Stimulated activated memory B cell treated with anti-CD40 and anti-IgM and Interleukin-4, amounts not matched to agents 10 μg/mL and 1 μg/mL and 100 μg/mL, for 72 hours (primary cell): ENCODE measurements around the gene SESN2.
A peak's percentile ranks its signal among the peaks of the same experiment; 100 is the strongest.

ENCODE experiments used
- ATAC-seq: fragments of 150-1000 bp; cut with Tn5 transposase; 2 replicates; pipeline ENCODE4 v1.10.0; 2021
- H3K27ac Mint-ChIP-seq: one replicate; pipeline ENCODE4 v1.8.0; 2022; ENCODE audit warnings: mild to moderate bottlenecking, mixed read lengths
- H3K27me3 Mint-ChIP-seq: one replicate; pipeline ENCODE4 v1.8.0; 2022; ENCODE audit warnings: mixed read lengths
- H3K36me3 Mint-ChIP-seq: one replicate; pipeline ENCODE4 v1.8.0; 2022; ENCODE audit warnings: mixed read lengths
- H3K4me1 Mint-ChIP-seq: one replicate; pipeline ENCODE4 v1.8.0; 2022; ENCODE audit warnings: mixed read lengths
- H3K4me3 Mint-ChIP-seq: one replicate; pipeline ENCODE4 v1.8.0; 2022; ENCODE audit warnings: mild to moderate bottlenecking, moderate library complexity, mixed read lengths
- H3K9me3 Mint-ChIP-seq: one replicate; pipeline ENCODE4 v1.8.0; 2022; ENCODE audit warnings: mixed read lengths

Gene SESN2

DNA sequence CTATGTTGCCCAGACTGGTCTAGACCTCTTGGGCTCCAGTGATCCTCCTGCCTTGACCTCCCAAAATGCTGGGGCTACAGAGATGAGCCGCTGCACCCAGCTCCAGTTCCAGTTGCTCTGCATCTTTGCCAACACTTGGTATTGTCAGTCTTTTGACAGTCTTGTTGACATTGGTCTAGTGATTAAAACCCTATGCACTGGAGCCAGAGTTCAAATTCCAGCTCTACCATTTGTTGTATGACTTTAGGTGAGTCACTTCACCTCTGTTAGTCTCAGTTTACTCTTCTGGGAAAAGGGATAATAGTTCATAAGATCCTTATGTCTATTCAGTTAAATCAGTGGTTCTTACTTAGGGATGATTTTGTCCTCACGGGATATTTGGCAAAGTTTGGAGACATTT is 36.6 kb downstream of the SESN2 start:
- Mint-ChIP-seq H3K4me3 (no peak overlapping the region), H3K4me1 (no peaks in the 10 kb centered on the region), H3K9me3 (no peaks in the 10 kb centered on the region), H3K27me3 (peaks cover 16% of the 10 kb centered on the region), H3K36me3 (no peaks in the 10 kb centered on the region), H3K27ac (no peak overlapping the region)
- no peak for ATAC-seq

- H3K27ac Mint-ChIP-seq = no peak overlapping the region
- H3K9me3 Mint-ChIP-seq = no peaks in the 10 kb centered on the region
- no peak for ATAC-seq
- no peaks in the 10 kb centered on the region for H3K4me1 Mint-ChIP-seq
- H3K4me3 Mint-ChIP-seq = no peak overlapping the region
- no peaks in the 10 kb centered on the region for H3K36me3 Mint-ChIP-seq
- H3K27me3 Mint-ChIP-seq = peaks cover 16% of the 10 kb centered on the region
Observed at GRCh38 chr1:28296401-28297261, 37.3 kb downstream of the SESN2 start.

DNA sequence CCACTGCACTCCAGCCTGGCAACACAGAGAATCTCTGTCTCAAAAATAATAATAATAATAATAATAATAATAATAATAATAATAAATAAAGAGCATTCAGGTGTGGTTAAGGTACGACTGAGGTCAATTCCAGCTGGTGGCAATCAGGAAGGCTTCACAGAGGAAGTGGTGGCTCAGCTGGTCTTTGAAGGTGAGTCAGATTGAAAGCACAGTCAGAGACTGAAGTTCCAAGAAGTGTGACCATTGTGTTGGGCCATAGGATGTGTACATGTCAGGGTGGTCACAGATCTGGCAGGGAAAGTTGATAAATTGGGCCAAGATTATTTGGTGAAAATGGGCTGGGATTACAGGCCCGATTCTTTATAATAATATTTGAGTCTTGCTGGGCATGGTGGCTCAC is 38.5 kb downstream of the SESN2 start:
- ATAC-seq = no peak
- Mint-ChIP-seq H3K4me1 (no peaks in the 10 kb centered on the region), H3K36me3 (no peaks in the 10 kb centered on the region), H3K27ac (no peak overlapping the region), H3K9me3 (no peaks in the 10 kb centered on the region), H3K27me3 (peaks cover 16% of the 10 kb centered on the region), H3K4me3 (no peak overlapping the region)

DNA sequence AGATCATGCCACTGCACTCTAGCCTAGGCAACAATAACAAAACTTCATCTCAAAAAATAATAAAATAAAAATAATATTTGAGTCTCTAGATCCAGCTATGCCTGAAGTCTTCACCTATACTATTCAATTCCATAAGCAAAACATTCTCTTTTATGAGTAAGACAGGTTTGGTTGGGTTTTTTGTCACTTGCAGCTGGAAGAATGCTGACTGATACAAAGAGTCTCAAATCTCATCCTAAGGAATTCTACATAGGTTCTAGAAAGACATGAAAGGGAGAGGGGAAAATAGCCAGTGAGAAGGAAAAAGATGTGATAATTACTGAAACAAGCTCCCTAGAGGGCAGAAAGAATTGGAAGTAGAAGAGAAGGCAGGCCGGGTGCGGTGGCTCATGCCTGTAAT is 39.1 kb downstream of the SESN2 start:
- Mint-ChIP-seq H3K9me3 (no peaks in the 10 kb centered on the region), H3K4me1 (no peaks in the 10 kb centered on the region), H3K27me3 (peaks cover 16% of the 10 kb centered on the region), H3K27ac (no peak overlapping the region), H3K36me3 (no peaks in the 10 kb centered on the region), H3K4me3 (no peak overlapping the region)
- ATAC-seq = no peak

- no peaks in the 10 kb centered on the region for H3K4me1 Mint-ChIP-seq
- H3K4me3 Mint-ChIP-seq = no peak overlapping the region
- H3K9me3 Mint-ChIP-seq = no peaks in the 10 kb centered on the region
- no peak for ATAC-seq
- H3K27me3 Mint-ChIP-seq = peaks cover 7% of the 10 kb centered on the region
- H3K36me3 Mint-ChIP-seq = no peaks in the 10 kb centered on the region
- H3K27ac Mint-ChIP-seq = no peak overlapping the region
Observed at GRCh38 chr1:28301368-28302174, 42.3 kb downstream of the SESN2 start.

DNA sequence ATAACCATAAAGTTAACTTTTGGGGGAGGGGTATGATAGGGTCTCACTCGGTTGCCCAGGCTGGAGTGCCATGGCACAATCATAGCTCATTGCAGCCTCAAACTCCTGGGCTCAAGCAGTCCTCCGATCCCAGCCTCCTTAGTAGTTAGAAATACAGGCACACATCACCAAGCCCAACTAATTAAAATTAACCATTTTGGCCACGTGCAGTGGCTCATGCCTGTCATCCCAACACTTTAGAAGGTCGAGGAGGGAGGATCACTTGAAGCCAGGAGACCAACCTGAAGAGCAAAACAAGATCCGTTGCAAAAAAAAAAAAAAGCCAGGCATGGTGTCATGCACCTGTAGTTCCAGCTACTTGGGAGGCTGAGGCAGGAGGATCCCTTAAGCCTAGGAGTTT is 42.9 kb downstream of the SESN2 start:
- Mint-ChIP-seq H3K4me3 (no peak overlapping the region), H3K4me1 (no peaks in the 10 kb centered on the region), H3K27me3 (peaks cover under 1% of the 10 kb centered on the region), H3K9me3 (no peaks in the 10 kb centered on the region), H3K36me3 (no peaks in the 10 kb centered on the region), H3K27ac (no peak overlapping the region)
- ATAC-seq = no peak

DNA sequence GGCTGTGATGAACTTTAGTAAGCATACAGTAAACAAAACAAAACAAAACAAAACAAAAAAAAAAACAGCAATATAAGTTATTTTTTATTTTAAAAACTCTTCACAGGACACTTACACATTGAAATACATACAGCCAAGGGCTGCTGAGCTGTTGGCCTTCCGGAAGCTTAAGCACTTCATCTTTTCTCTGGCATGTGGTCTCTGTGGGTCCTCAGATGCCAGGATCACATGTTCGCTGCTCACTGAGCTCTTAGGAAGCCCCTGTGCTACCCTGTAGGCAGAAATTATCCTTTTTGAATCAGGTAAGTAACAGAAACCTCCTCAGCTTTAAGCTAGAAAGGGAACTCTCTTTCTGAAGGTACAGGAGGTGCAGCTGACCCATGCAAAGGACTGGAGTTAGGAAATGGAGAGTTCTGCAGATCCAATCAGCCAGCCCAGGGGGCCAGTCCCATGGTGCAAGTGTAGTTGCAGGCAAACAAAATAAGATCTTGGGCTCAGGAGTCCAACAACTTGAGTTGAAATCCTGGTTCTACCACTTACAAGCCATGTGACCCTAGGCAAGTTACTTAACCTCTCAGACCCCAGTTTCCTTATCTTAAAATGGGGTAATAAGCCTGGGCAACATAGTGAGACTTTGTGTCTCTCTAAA is 47.1 kb downstream of the SESN2 start:
- ATAC-seq = no peak
- H3K27ac Mint-ChIP-seq = no peak overlapping the region
- H3K9me3 Mint-ChIP-seq = no peaks in the 10 kb centered on the region
- H3K4me3 Mint-ChIP-seq = no peak overlapping the region
- no peaks in the 10 kb centered on the region for H3K36me3 Mint-ChIP-seq
- no peaks in the 10 kb centered on the region for H3K4me1 Mint-ChIP-seq
- no peaks in the 10 kb centered on the region for H3K27me3 Mint-ChIP-seq

- Mint-ChIP-seq H3K27ac (no peak overlapping the region), H3K4me3 (no peak overlapping the region), H3K9me3 (no peaks in the 10 kb centered on the region), H3K36me3 (no peaks in the 10 kb centered on the region), H3K4me1 (no peaks in the 10 kb centered on the region), H3K27me3 (no peaks in the 10 kb centered on the region)
- ATAC-seq = no peak
Observed at GRCh38 chr1:28308750-28309149, 49.4 kb downstream of the SESN2 start.

DNA sequence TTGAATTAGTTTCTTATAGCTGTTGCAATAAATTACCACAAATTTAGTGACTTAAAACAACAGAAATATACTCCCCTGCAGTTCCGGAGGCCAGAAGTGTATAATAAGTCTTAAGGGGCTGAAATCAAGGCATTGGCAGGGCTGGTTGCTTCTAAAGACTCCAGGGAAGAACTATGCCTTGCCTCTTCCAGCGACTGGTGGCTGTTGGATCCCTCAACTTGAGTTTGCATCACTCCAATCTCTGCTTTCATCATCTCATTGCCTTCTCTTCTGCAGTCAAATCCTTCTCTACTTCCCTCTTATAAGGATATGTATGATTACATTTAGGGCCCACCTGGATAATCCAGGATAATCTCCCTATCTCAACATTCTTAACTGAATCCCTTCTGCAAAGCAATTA is 50.4 kb downstream of the SESN2 start:
- Mint-ChIP-seq H3K4me1 (no peaks in the 10 kb centered on the region), H3K4me3 (no peak overlapping the region), H3K27me3 (no peaks in the 10 kb centered on the region), H3K9me3 (no peaks in the 10 kb centered on the region), H3K27ac (no peak overlapping the region), H3K36me3 (no peaks in the 10 kb centered on the region)
- ATAC-seq = no peak

DNA sequence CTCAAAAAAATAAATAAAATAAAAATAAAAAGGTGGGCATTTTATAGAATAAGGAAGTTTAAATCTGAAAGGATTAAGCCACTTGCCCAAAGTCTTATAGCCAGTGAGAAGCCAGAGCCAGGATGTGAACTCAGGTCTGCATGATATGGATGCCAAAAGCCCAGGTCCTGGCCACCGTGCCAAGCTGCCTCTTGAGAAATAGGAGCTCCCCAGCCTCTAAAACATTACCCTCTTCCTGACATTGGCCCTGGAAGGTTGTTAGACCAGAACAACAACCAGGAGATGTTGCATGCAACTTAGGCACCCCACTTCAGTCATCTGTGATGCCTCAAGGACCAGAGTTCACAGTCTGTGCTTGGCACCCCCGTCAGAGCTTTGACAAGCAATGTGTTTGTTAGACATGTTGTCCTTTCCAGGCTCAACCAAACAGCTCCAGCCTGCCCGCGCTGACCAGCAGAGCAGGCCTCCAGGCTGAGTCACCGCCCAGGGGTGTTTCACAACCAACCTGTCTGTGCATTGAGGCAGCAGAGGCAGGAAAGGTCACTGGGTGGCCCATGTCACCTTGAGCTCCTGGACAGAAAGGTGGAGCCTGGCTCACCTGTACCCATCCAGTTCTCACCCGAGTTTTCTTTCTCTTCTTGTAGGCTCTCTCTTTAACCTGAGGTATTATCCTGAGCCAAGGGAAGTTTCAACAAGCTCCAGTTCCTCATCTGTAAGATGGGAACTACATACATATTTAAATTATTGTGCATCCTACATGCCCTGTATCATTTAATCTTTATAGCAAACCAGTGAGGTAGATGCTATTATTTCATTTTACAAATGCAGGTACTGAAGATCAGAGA is 54.6 kb downstream of the SESN2 start:
- Mint-ChIP-seq H3K4me3 (no peak overlapping the region), H3K36me3 (no peaks in the 10 kb centered on the region), H3K4me1 (no peaks in the 10 kb centered on the region), H3K27me3 (no peaks in the 10 kb centered on the region), H3K9me3 (no peaks in the 10 kb centered on the region), H3K27ac (no peak overlapping the region)
- ATAC-seq = no peak

DNA sequence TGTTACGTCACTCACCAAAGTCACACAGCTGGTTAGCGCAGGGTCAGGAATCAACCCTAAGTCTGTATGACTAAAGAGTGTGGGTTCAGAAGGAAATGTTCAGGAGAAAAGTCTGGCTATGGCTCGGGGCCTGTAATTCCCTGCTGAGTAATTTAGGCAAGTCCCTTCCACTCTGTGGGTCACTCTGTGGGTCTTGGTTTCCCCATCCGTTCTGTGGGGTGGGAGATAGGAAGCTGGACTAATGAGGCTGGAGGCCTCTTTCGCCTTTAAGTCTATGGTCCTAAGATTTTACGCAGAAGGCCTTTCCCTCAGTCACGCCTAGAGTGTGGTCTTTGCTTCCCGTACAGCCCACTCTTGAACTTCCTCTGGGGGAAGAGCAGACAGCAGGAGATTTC is 55.2 kb downstream of the SESN2 start:
- Mint-ChIP-seq H3K27me3 (no peaks in the 10 kb centered on the region), H3K4me1 (no peaks in the 10 kb centered on the region), H3K9me3 (no peaks in the 10 kb centered on the region), H3K36me3 (no peaks in the 10 kb centered on the region), H3K4me3 (no peak overlapping the region), H3K27ac (no peak overlapping the region)
- no peak for ATAC-seq

- no peak for ATAC-seq
- H3K27ac Mint-ChIP-seq = no peak overlapping the region
Observed at GRCh38 chr1:28317014-28317413, 57.7 kb downstream of the SESN2 start.

DNA sequence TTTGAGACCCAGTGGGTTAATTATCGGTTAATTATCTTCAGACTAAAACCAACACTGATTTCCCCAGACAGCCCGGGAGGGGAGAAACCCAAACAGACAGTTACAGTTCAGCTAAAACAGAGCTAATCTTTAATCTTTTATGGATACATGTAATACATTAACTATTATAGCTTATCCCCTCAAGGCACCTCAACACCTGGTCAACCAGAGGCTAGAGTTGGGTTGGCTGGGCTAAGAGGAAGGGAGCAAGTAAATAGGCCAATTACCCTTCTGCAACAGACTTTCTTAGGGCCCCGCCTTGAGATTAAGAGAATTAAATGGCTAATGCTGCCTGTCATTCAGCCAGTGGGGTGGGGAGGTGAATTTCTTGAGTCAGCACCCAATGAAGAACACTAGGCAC is 62.9 kb downstream of the SESN2 start:
- Mint-ChIP-seq H3K4me3 (no peak overlapping the region), H3K9me3 (no peaks in the 10 kb centered on the region), H3K27ac (no peak overlapping the region), H3K27me3 (no peaks in the 10 kb centered on the region), H3K36me3 (no peaks in the 10 kb centered on the region), H3K4me1 (peaks cover 8% of the 10 kb centered on the region)
- ATAC-seq = no peak

More at GRCh38 chr1:28317014-28317413, 57.7 kb downstream of the SESN2 start:
- Mint-ChIP-seq H3K4me3 (no peak overlapping the region), H3K9me3 (no peaks in the 10 kb centered on the region), H3K27me3 (no peaks in the 10 kb centered on the region), H3K4me1 (no peaks in the 10 kb centered on the region), H3K36me3 (no peaks in the 10 kb centered on the region)

DNA sequence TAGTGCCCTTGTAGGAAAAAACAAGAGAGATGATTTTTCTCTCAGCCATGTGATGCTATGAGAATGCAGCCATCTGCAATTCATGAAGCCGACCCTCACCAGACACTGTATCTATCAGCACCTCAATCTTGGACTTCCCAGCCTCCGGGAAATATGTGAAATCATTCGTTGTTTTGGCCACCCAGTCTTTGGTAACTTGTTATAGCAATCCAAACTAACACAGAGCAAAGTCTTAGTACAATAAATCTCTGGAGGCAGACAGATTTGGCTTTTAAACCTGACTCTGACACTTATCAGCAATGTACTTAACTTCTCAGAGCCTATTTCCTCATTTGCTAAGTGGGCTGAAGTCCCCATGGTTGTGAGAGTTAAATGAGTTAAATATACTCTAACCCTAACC is 64.4 kb downstream of the SESN2 start:
- Mint-ChIP-seq H3K27ac (no peak overlapping the region), H3K27me3 (no peaks in the 10 kb centered on the region), H3K36me3 (no peaks in the 10 kb centered on the region), H3K4me1 (peaks cover 23% of the 10 kb centered on the region), H3K4me3 (no peak overlapping the region), H3K9me3 (no peaks in the 10 kb centered on the region)
- ATAC-seq = no peak

DNA sequence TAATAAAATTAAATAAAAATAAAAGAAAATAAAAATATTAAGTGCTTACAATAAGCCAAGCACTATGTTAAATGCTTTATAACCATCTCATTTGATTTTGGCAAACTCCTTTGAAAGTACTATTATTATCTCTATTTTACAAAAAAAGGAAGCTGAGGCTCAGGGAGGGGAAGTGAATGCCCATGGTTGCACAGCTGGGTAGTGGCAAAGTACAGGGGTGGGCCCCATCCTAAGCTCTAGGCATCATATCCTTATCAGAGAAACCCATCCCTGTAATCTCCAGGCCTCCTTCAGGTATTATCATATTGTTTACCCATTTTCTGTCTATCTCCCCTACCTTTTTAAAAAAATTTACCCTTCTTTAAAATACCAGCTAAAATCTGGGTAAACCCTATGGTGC is 67.2 kb downstream of the SESN2 start:
- no peak for ATAC-seq
- Mint-ChIP-seq H3K27ac (peak overlapping the region; percentile 99), H3K4me3 (no peak overlapping the region), H3K9me3 (no peaks in the 10 kb centered on the region), H3K36me3 (peaks cover 3% of the 10 kb centered on the region), H3K27me3 (no peaks in the 10 kb centered on the region), H3K4me1 (peaks cover 39% of the 10 kb centered on the region)
